HepG2 (cell line): Measurements from ENCODE around the gene ATN1. TPM values are rescaled to one million over a fixed set of nuclear protein-coding genes. Genes with fewer than 3 reads are reported as not detected.
A peak's percentile ranks its signal among the peaks of the same experiment; 100 is the strongest.

Experiments
- ARNT ChIP-seq: fragments of 450-650 bp; IDR thresholded peaks from 2 replicates; pipeline ENCODE4 v1.6.1; 2017
- HINFP ChIP-seq: sonication (generic); formaldehyde crosslinking; IDR thresholded peaks from 2 replicates; pipeline ENCODE4 v1.4.0; 2020; ENCODE audit warnings: low read depth, mild to moderate bottlenecking, missing genetic modification reagents
- KDM6A ChIP-seq: IDR thresholded peaks from 2 replicates; pipeline ENCODE4 v1.6.1; 2016; ENCODE audit warnings: low read depth
- MAFK ChIP-seq, 2 experiments: IDR thresholded peaks in 1 of 2; conservative IDR thresholded peaks in 1 of 2; 2 replicates each; pipeline ENCODE4 v1.6.1; 2011; ENCODE audit warnings: improper control_type of control experiment in 2 of 2, low read length in 2 of 2
- MTA3 ChIP-seq: sonication (generic); formaldehyde crosslinking; IDR thresholded peaks from 2 replicates; pipeline ENCODE4 v1.4.0; 2020; ENCODE audit warnings: missing genetic modification reagents
- MYPOP ChIP-seq: sonication (generic); formaldehyde crosslinking; IDR thresholded peaks from 2 replicates; pipeline ENCODE4 v1.8.1; 2023; ENCODE audit warnings: mild to moderate bottlenecking, moderate library complexity, missing genetic modification reagents
- SMARCE1 ChIP-seq: fragments of 450-650 bp; IDR thresholded peaks from 2 replicates; pipeline ENCODE4 v1.6.1; 2017; ENCODE audit warnings: borderline replicate concordance
- TFAP4 ChIP-seq: sonication (generic); IDR thresholded peaks from 2 replicates; pipeline ENCODE4 v1.6.1; 2016; ENCODE audit warnings: low read depth, borderline replicate concordance
- ZBTB40 ChIP-seq, 2 experiments: fragments of 450-650 bp in 1 of 2; sonication (generic) in 1 of 2; formaldehyde crosslinking in 1 of 2; IDR thresholded peaks; 2 replicates each; pipeline versions ENCODE4 v1.6.1 to v1.8.0; 2016 to 2022; ENCODE audit warnings: antibody characterized with exemption in 1 of 2, mild to moderate bottlenecking in 1 of 2, missing genetic modification reagents in 1 of 2
- ZNF138 ChIP-seq: sonication (generic); formaldehyde crosslinking; IDR thresholded peaks from 2 replicates; pipeline ENCODE4 v1.5.0; 2020; ENCODE audit warnings: mild to moderate bottlenecking, low read depth, missing genetic modification reagents
- ZNF343 ChIP-seq: sonication (generic); formaldehyde crosslinking; IDR thresholded peaks from 2 replicates; pipeline ENCODE4 v1.4.0; 2020; ENCODE audit warnings: mild to moderate bottlenecking, missing genetic modification reagents
- ZNF362 ChIP-seq: sonication (generic); formaldehyde crosslinking; IDR thresholded peaks from 2 replicates; pipeline ENCODE4 v1.4.0; 2020; ENCODE audit warnings: missing genetic modification reagents, mild to moderate bottlenecking, borderline replicate concordance
- ZNF430 ChIP-seq: sonication (generic); formaldehyde crosslinking; IDR thresholded peaks from 2 replicates; pipeline ENCODE4 v1.9.0; 2021; ENCODE audit warnings: mild to moderate bottlenecking, missing genetic modification reagents
- ZNF501 ChIP-seq: sonication (generic); formaldehyde crosslinking; IDR thresholded peaks from 2 replicates; pipeline ENCODE4 v1.5.1; 2020; ENCODE audit warnings: mild to moderate bottlenecking, moderate library complexity, missing genetic modification reagents
- polyA plus RNA-seq, 8 experiments: library from polyadenylated mRNA; depleted of rRNA in 3 of 8; stranded (reverse) in 7 of 8; unstranded in 1 of 8; fragments of >200 nt; fragmentation: Illumina TruSeq in 4 of 8; extraction: Trizol in 4 of 8; gene quantifications; 2 replicates each; pipeline versions ENCODE4 v1.2.1 to v1.2.3, GENCODE V29; 2011 to 2016; ENCODE audit warnings: low read depth in 4 of 8, missing spikeins in 1 of 8, mixed read lengths in 1 of 8; ENCODE audit not compliant: insufficient read depth in 1 of 8
- total RNA-seq, 5 experiments: library from RNA; depleted of rRNA; stranded (reverse); fragments of >200 nt; fragmentation: Illumina TruSeq; extraction: Trizol; gene quantifications; 2 replicates each; pipeline ENCODE4 v1.2.3, GENCODE V29; 2016; ENCODE audit warnings: low read depth in 1 of 5

The ATN1 gene
- total and polyA plus RNA-seq, 2 of the 13 experiments (the other 11 are each of a cell fraction or from before 2014, with no cell fraction given), result 2.1 to 8.6 TPM

GRCh38 chr12:6937481-6938352 is 10.0 kb downstream of the ATN1 start (continued):
- peak; percentile 100 for TF ChIP-seq MYPOP (CRISPR knock-in tag)
- no peak for TF ChIP-seq MTA3 (CRISPR knock-in tag)
- TF ChIP-seq ZNF430 (CRISPR knock-in tag), result peak; percentile 91
- TF ChIP-seq HINFP (CRISPR knock-in tag), result 0 out of 2 replicates have a peak, but pooled peaks have one; percentile 52
- no peak for TF ChIP-seq ZBTB40 (IDR thresholded peaks at IDR 0.05)
- peak; percentile 91; the same call in 1 of the 2 replicates for TF ChIP-seq ZBTB40 (CRISPR knock-in tag; IDR thresholded peaks at IDR 0.05)
- no peak for TF ChIP-seq MAFK (conservative IDR thresholded peaks at IDR 0.05 in 1 of 2, IDR thresholded peaks at IDR 0.05 in 1 of 2; ENCODE audit: low read length in 2 of 2)
- TF ChIP-seq KDM6A (CRISPR knock-in tag), result no peak
- TF ChIP-seq ZNF501 (CRISPR knock-in tag), result peak; percentile 75; the same call in 1 of the 2 replicates
- TF ChIP-seq ARNT, result no peak
- no peak for TF ChIP-seq SMARCE1
- no peak for TF ChIP-seq ZNF343 (CRISPR knock-in tag)
- TF ChIP-seq ZNF138, result no peak
- peak; percentile 10; the same call in 1 of the 2 replicates for TF ChIP-seq TFAP4
- peak; percentile 38; the same call in 1 of the 2 replicates for TF ChIP-seq ZNF362
